GM10248 (cell line): ENCODE results near the gene MBD3.

Experiments
- CTCF ChIA-PET: fragments of 300-600 bp; sonication (Branson Sonifier 250); formaldehyde crosslinking; extraction: SDS; loops from one replicate; lab custom pipeline; 2021; ENCODE audit warnings: antibody characterized with exemption; lab: Yijun Ruan, JAX
- POLR2A ChIA-PET: fragments of 350-650 bp; sonication (Branson Sonifier 250); formaldehyde crosslinking; extraction: SDS; loops from one replicate; lab custom pipeline; 2020; ENCODE audit warnings: antibody characterized with exemption; lab: Yijun Ruan, JAX
- DNase-seq: peaks from one replicate; pipeline ENCODE4 v3.0.0; 2012; ENCODE audit errors: extremely low spot score
- CTCF ChIP-seq: IDR thresholded peaks from 2 replicates; pipeline ENCODE4 v1.5.1; 2012; ENCODE audit warnings: mild to moderate bottlenecking, low read depth; ENCODE audit errors: extremely low read depth, missing control alignments, control extremely low read depth

The MBD3 gene

GRCh38 chr19:1626417-1627010 lies 33.8 kb upstream of the MBD3 start:
- ChIA-PET CTCF (interaction anchor here (1.1 to 1.7 kb wide), 3 partner anchors 13 to 46 kb away, joined by 3 to 4 read pairs (median 4); no protein-coding TSS in a partner anchor), POLR2A (no interaction called here)
- DNase-seq, result no peak

GRCh38 chr19:1624458-1624857 lies 31.8 kb upstream of the MBD3 start:
- TF ChIP-seq CTCF, result peak; percentile 72
- peak; percentile 69 for DNase-seq
- ChIA-PET POLR2A (no interaction called here), CTCF (interaction anchor here (0.9 to 1.0 kb wide), 2 partner anchors 16 to 48 kb away, joined by 3 read pairs; no protein-coding TSS in a partner anchor)

More at GRCh38 chr19:1626417-1627010, 33.8 kb upstream of the MBD3 start:
- TF ChIP-seq CTCF, result no peak

GRCh38 chr19:1622541-1622940 lies 29.9 kb upstream of the MBD3 start:
- CTCF ChIA-PET, result interaction anchor here (1.3 kb wide), 1 partner anchor 48 kb away, joined by 5 read pairs; no protein-coding TSS in a partner anchor
- no peak for TF ChIP-seq CTCF
- DNase-seq, result no peak
- POLR2A ChIA-PET, result interaction anchor here (0.5 kb wide), 1 partner anchor 69 kb away, joined by 4 read pairs; no protein-coding TSS in a partner anchor

GRCh38 chr19:1622007-1622406 lies 29.3 kb upstream of the MBD3 start:
- DNase-seq, result no peak
- no peak for TF ChIP-seq CTCF
- ChIA-PET CTCF (no interaction called here), POLR2A (interaction anchor here (0.5 kb wide), 1 partner anchor 68 kb away, joined by 4 read pairs; no protein-coding TSS in a partner anchor)

- POLR2A ChIA-PET, result no interaction called here
- CTCF ChIA-PET, result no interaction called here
- no peak for DNase-seq
- TF ChIP-seq CTCF, result no peak
These were observed 28.9 kb upstream of the MBD3 start for GRCh38 chr19:1621574-1621973.

- CTCF ChIA-PET, result interaction anchor here (1.1 kb wide), 1 partner anchor 205 kb away, joined by 3 read pairs; no protein-coding TSS in a partner anchor
- POLR2A ChIA-PET, result no interaction called here
- no peak for TF ChIP-seq CTCF
- DNase-seq, result no peak
These were observed 28.4 kb upstream of the MBD3 start for GRCh38 chr19:1621021-1621420.
